HFF-Myc (cell line): ENCODE measurements around the gene SAMD14.

Experiments used
- DNase-seq: peaks from one replicate; pipeline ENCODE4 v3.0.0-alpha.2; 2011; ENCODE audit warnings: low read depth; ENCODE audit errors: extremely low read depth
- H3K4me3 ChIP-seq: replicated peaks from 2 replicates; pipeline ENCODE4 v1.5.1; 2011; ENCODE audit warnings: low read depth, mild to moderate bottlenecking, control low read depth, low read length
- CTCF ChIP-seq: IDR thresholded peaks from 2 replicates; pipeline ENCODE4 v1.5.1; 2012; ENCODE audit warnings: mild to moderate bottlenecking, low read depth, low read length, control low read depth; ENCODE audit errors: missing control alignments

Gene SAMD14

DNA sequence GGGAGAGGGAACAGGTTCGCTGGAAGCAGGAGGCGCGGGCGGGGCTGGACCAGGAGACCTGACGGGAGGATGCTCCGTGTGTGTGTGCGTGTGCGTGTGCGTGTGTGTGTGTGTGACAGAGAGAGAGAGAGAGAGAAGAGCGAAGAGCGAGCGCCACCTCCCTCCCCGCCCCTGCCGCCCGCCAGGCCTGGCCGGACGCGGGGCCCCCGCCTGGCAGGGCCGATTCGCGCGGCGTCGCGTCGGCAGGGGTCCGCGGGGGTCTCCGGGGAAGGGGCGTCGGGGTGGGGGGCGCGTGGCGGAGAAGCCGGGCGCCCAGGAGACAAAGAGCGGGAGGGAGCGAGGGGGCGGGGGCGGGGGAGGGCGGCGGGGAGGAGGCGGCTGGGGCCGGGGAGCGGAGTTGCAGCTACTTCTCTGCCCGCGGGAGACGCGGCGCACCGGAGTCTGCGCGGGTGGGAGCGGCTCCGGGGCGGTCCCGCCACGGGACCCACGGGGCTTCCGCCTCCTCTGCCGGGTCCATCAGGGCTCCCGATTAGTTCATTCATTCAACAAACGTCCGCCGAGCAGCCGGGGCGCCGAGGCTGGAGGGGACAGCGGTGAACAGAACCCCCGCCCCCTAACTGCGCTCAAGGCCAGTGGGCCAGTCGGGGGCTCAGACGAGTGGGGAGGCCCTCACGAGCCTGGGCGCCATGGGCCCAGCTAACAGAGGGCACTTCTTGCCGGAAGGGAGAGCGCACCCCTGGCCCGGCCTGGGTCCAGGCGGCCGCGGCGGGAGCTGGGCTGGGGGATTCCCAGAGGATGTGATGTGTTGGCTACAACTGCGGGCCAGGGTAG is at the start of gene SAMD14:
Gene SAMD14 (minus strand): TSS at position 433 of the 831 bp plus-strand sequence. CDS start 5,201 bp downstream, outside the sequence.
- H3K4me3 ChIP-seq = peak within 1 kb of the TSS; percentile 33
- DNase-seq = no peak

DNA sequence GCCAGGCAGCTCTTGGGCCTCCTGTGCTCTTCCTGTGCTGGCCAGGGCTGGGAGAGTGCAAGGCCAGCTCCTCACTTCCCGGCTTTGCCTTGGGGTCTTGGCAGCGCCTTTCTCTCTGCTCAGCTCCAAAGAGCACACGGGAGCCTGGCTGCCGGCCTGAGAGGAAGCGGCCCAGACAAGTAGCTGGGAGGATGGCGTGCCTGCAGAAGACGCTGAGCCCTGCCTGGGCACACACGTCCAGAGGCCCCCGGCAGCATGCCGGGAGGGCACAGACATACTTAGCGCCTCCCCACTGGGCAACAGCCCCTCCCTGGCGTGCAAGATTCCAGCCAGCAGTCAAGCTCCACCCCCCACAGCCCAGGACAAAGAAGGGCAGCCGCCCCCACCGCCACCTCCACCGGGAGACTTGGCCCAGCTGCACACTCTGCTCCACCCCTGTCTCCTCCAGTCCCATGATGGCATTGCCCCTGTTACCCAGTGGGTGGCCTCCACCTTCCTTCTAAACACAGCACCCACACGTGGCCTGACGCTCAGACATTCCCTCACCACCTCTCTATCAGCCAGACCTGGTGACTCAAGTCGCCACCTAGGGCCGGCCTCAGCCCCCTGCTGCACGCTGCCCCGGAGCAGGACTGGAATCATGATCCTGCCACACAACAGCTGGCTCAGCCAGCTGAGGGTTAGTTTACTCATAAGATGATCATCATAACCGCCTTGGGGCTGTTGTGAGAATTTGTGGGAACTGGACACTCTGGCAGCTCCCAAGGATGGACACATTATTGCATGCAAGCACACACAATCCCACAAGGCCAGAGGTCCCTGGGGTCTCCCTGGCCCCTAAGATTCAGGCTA is 48.2 kb upstream of the SAMD14 start:
- H3K4me3 ChIP-seq = no peak overlapping the region
- TF ChIP-seq CTCF = peak; percentile 59
- DNase-seq = peak; percentile 90

More for the DNA sequence above, at the start of gene SAMD14:
- no peak for TF ChIP-seq CTCF

GRCh38 chr17:50177476-50177875 is 47.5 kb upstream of the SAMD14 start:
- TF ChIP-seq CTCF = no peak
- no peak for DNase-seq
- H3K4me3 ChIP-seq = no peak overlapping the region

- no peak for DNase-seq
- TF ChIP-seq CTCF = no peak
- no peak overlapping the region for H3K4me3 ChIP-seq
Observed at GRCh38 chr17:50176559-50177357, 46.8 kb upstream of the SAMD14 start.

- TF ChIP-seq CTCF = no peak
- no peak for DNase-seq
- no peak overlapping the region for H3K4me3 ChIP-seq
Observed at GRCh38 chr17:50175035-50175807, 45.3 kb upstream of the SAMD14 start.

GRCh38 chr17:50174444-50174843 is 44.5 kb upstream of the SAMD14 start:
- no peak overlapping the region for H3K4me3 ChIP-seq
- no peak for DNase-seq
- TF ChIP-seq CTCF = no peak
